Chondrocyte (in vitro differentiated cells): ENCODE measurements around the gene TTC28. TPM values are rescaled to one million over a fixed set of nuclear protein-coding genes. Genes with fewer than 3 reads are reported as not detected.

Experiments
- DNase-seq: peaks from one replicate; pipeline ENCODE4 v3.0.0; 2021; ENCODE audit warnings: mixed read lengths, low spot score
- H3K27ac Mint-ChIP-seq: one replicate; pipeline ENCODE4 v1.8.0; 2021; ENCODE audit warnings: mild to moderate bottlenecking, moderate library complexity, mixed read lengths; ENCODE audit not compliant: unreplicated experiment
- H3K27me3 Mint-ChIP-seq: 2 replicates; pipeline ENCODE4 v1.8.0; 2021; ENCODE audit warnings: low read depth, mixed read lengths
- H3K36me3 Mint-ChIP-seq: 2 replicates; pipeline ENCODE4 v1.8.0; 2021; ENCODE audit warnings: low read depth, mixed read lengths
- H3K4me1 Mint-ChIP-seq: 2 replicates; pipeline ENCODE4 v1.8.0; 2021; ENCODE audit warnings: low read depth, mild to moderate bottlenecking, mixed read lengths
- H3K4me3 Mint-ChIP-seq: one replicate; pipeline ENCODE4 v1.8.0; 2021; ENCODE audit warnings: mild to moderate bottlenecking, moderate library complexity, mixed read lengths; ENCODE audit not compliant: unreplicated experiment
- H3K9me3 Mint-ChIP-seq: 2 replicates; pipeline ENCODE4 v1.8.0; 2021; ENCODE audit warnings: low read depth, mixed read lengths
- CTCF ChIP-seq: fragments of 200-600 bp; sonication (generic); IDR thresholded peaks from 2 replicates; pipeline ENCODE4 v1.5.0; 2021; ENCODE audit warnings: antibody characterized with exemption, mild to moderate bottlenecking, moderate library complexity
- total RNA-seq: library from RNA; stranded (reverse); gene quantifications from 3 replicates; pipeline ENCODE4 v1.2.1, GENCODE V29; 2021

TTC28 gene
- total RNA-seq, 1 donor from 2014 or later, result 38.3 TPM

- Mint-ChIP-seq H3K27ac (peak overlapping the region; percentile 63), H3K4me3 (no peak overlapping the region), H3K36me3 (no peaks in the 10 kb centered on the region), H3K4me1 (peaks cover 19% of the 10 kb centered on the region), H3K9me3 (no peaks in the 10 kb centered on the region), H3K27me3 (no peaks in the 10 kb centered on the region)
- no peak for DNase-seq
- TF ChIP-seq CTCF, result no peak
Observed at GRCh38 chr22:28282405-28283067, 397.1 kb downstream of the TTC28 start.

GRCh38 chr22:28279888-28280287 lies 399.8 kb downstream of the TTC28 start:
- no peak for DNase-seq
- no peak overlapping the region for H3K27ac Mint-ChIP-seq

GRCh38 chr22:28269277-28269676 lies 410.4 kb downstream of the TTC28 start:
- no peak for TF ChIP-seq CTCF
- H3K9me3 Mint-ChIP-seq, result peaks cover 3% of the 10 kb centered on the region
- no peak overlapping the region for H3K4me3 Mint-ChIP-seq
- no peak overlapping the region for H3K27ac Mint-ChIP-seq
- peaks cover 17% of the 10 kb centered on the region for H3K4me1 Mint-ChIP-seq
- no peaks in the 10 kb centered on the region for H3K27me3 Mint-ChIP-seq
- no peak for DNase-seq
- H3K36me3 Mint-ChIP-seq, result no peaks in the 10 kb centered on the region

More at GRCh38 chr22:28279888-28280287, 399.8 kb downstream of the TTC28 start:
- no peak for TF ChIP-seq CTCF
- peaks cover 19% of the 10 kb centered on the region for H3K4me1 Mint-ChIP-seq
- H3K36me3 Mint-ChIP-seq, result no peaks in the 10 kb centered on the region
- H3K9me3 Mint-ChIP-seq, result no peaks in the 10 kb centered on the region
- no peaks in the 10 kb centered on the region for H3K27me3 Mint-ChIP-seq
- no peak overlapping the region for H3K4me3 Mint-ChIP-seq

GRCh38 chr22:28268850-28269249 lies 410.8 kb downstream of the TTC28 start:
- no peaks in the 10 kb centered on the region for H3K36me3 Mint-ChIP-seq
- no peak for DNase-seq

GRCh38 chr22:28268171-28268570 lies 411.5 kb downstream of the TTC28 start:
- Mint-ChIP-seq H3K9me3 (peaks cover 3% of the 10 kb centered on the region), H3K27ac (no peak overlapping the region), H3K4me3 (no peak overlapping the region), H3K36me3 (no peaks in the 10 kb centered on the region), H3K4me1 (peaks cover 17% of the 10 kb centered on the region), H3K27me3 (no peaks in the 10 kb centered on the region)
- DNase-seq, result no peak
- TF ChIP-seq CTCF, result no peak

More at GRCh38 chr22:28268850-28269249, 410.8 kb downstream of the TTC28 start:
- Mint-ChIP-seq H3K9me3 (peaks cover 3% of the 10 kb centered on the region), H3K4me3 (no peak overlapping the region), H3K27me3 (no peaks in the 10 kb centered on the region), H3K27ac (no peak overlapping the region), H3K4me1 (peaks cover 17% of the 10 kb centered on the region)
- TF ChIP-seq CTCF, result no peak
